ENCODE data around the gene BAHCC1.

Gene BAHCC1

GRCh38 chr17:81508639-81509206 is 113.5 kb downstream of the BAHCC1 start:
- H3K9me3 ChIP-seq (ENCODE audit: control insufficient read depth, insufficient read depth, low read length), result no peaks in the 10 kb centered on the region

GRCh38 chr17:81509207-81509971 is 114.1 kb downstream of the BAHCC1 start:
- peaks cover 39% of the 10 kb centered on the region for H3K4me1 ChIP-seq (ENCODE audit: control insufficient read depth, low read length)
- peaks cover 2% of the 10 kb centered on the region; the same call in 1 of the 2 replicates for H3K27me3 ChIP-seq (ENCODE audit: control insufficient read depth, low read length)
- H3K4me3 ChIP-seq (ENCODE audit: low read length), result peak overlapping the region; percentile 93
- TF ChIP-seq, protein P1, sequence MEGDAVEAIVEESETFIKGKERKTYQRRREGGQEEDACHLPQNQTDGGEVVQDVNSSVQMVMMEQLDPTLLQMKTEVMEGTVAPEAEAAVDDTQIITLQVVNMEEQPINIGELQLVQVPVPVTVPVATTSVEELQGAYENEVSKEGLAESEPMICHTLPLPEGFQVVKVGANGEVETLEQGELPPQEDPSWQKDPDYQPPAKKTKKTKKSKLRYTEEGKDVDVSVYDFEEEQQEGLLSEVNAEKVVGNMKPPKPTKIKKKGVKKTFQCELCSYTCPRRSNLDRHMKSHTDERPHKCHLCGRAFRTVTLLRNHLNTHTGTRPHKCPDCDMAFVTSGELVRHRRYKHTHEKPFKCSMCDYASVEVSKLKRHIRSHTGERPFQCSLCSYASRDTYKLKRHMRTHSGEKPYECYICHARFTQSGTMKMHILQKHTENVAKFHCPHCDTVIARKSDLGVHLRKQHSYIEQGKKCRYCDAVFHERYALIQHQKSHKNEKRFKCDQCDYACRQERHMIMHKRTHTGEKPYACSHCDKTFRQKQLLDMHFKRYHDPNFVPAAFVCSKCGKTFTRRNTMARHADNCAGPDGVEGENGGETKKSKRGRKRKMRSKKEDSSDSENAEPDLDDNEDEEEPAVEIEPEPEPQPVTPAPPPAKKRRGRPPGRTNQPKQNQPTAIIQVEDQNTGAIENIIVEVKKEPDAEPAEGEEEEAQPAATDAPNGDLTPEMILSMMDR (IDR thresholded peaks at IDR 0.05; ENCODE audit: low read depth, low read length, poor library complexity, severe bottlenecking), result no peak
- TF ChIP-seq EZH2phosphoT487 (IDR thresholded peaks at IDR 0.05; ENCODE audit: borderline replicate concordance, low read length), result no peak
- peaks cover 31% of the 10 kb centered on the region for H4K20me1 ChIP-seq (ENCODE audit: control insufficient read depth, insufficient read depth, low read depth, low read length)
- H3K4me2 ChIP-seq (ENCODE audit: low read length), result peak overlapping the region; percentile 91
- peaks cover 40% of the 10 kb centered on the region for H3K79me2 ChIP-seq (ENCODE audit: control insufficient read depth, low read length)
- no peaks in the 10 kb centered on the region for H3K9me3 ChIP-seq (ENCODE audit: control insufficient read depth, insufficient read depth, low read length)
- H3F3A ChIP-seq (ENCODE audit: control insufficient read depth, insufficient read depth), result peaks cover 61% of the 10 kb centered on the region
- H3K36me3 ChIP-seq (ENCODE audit: control insufficient read depth, low read length), result peaks cover 43% of the 10 kb centered on the region
- no peaks in the 10 kb centered on the region for H3K9me2 ChIP-seq (replicated peaks; ENCODE audit: control insufficient read depth, low read length)
- H3K27ac ChIP-seq (ENCODE audit: low read depth, low read length), result peak overlapping the region; percentile 85; the same call in 1 of the 2 replicates

More at GRCh38 chr17:81508639-81509206, 113.5 kb downstream of the BAHCC1 start:
- Histone ChIP-seq H3K27ac (ENCODE audit: low read depth, low read length) (no peak overlapping the region; the same call in 1 of the 2 replicates), H3K79me2 (ENCODE audit: control insufficient read depth, low read length) (peaks cover 40% of the 10 kb centered on the region), H3F3A (ENCODE audit: control insufficient read depth, insufficient read depth) (peaks cover 54% of the 10 kb centered on the region), H3K4me2 (ENCODE audit: low read length) (peak overlapping the region; percentile 91), H3K9me2 (replicated peaks; ENCODE audit: control insufficient read depth, low read length) (no peaks in the 10 kb centered on the region), H3K4me3 (ENCODE audit: low read length) (peak overlapping the region; percentile 93), H3K36me3 (ENCODE audit: control insufficient read depth, low read length) (peaks cover 43% of the 10 kb centered on the region), H3K4me1 (ENCODE audit: control insufficient read depth, low read length) (peaks cover 33% of the 10 kb centered on the region), H4K20me1 (ENCODE audit: control insufficient read depth, insufficient read depth, low read depth, low read length) (peaks cover 31% of the 10 kb centered on the region), H3K27me3 (ENCODE audit: control insufficient read depth, low read length) (peaks cover 2% of the 10 kb centered on the region; the same call in 1 of the 2 replicates)
- TF ChIP-seq EZH2phosphoT487 (IDR thresholded peaks at IDR 0.05; ENCODE audit: borderline replicate concordance, low read length), result no peak
- TF ChIP-seq, protein P1 (IDR thresholded peaks at IDR 0.05; ENCODE audit: low read depth, low read length, poor library complexity, severe bottlenecking), result no peak

- TF ChIP-seq, protein P1 (IDR thresholded peaks at IDR 0.05; ENCODE audit: low read depth, low read length, poor library complexity, severe bottlenecking), result no peak
- TF ChIP-seq EZH2phosphoT487 (IDR thresholded peaks at IDR 0.05; ENCODE audit: borderline replicate concordance, low read length), result no peak
- Histone ChIP-seq H4K20me1 (ENCODE audit: control insufficient read depth, insufficient read depth, low read depth, low read length) (peaks cover 31% of the 10 kb centered on the region), H3K79me2 (ENCODE audit: control insufficient read depth, low read length) (peaks cover 42% of the 10 kb centered on the region), H3K27me3 (ENCODE audit: control insufficient read depth, low read length) (no peaks in the 10 kb centered on the region), H3F3A (ENCODE audit: control insufficient read depth, insufficient read depth) (peaks cover 64% of the 10 kb centered on the region), H3K4me1 (ENCODE audit: control insufficient read depth, low read length) (peaks cover 39% of the 10 kb centered on the region), H3K9me3 (ENCODE audit: control insufficient read depth, insufficient read depth, low read length) (no peaks in the 10 kb centered on the region), H3K9me2 (replicated peaks; ENCODE audit: control insufficient read depth, low read length) (no peaks in the 10 kb centered on the region), H3K4me3 (ENCODE audit: low read length) (peak overlapping the region; percentile 93), H3K36me3 (ENCODE audit: control insufficient read depth, low read length) (peaks cover 43% of the 10 kb centered on the region), H3K27ac (ENCODE audit: low read depth, low read length) (peak overlapping the region; percentile 85), H3K4me2 (ENCODE audit: low read length) (peak overlapping the region; percentile 91)
These were observed 114.9 kb downstream of the BAHCC1 start for GRCh38 chr17:81509972-81510784.
